Sigmoid colon (tissue), 7 donors: ENCODE results near the gene ZCCHC24. TPM values are rescaled to one million over a fixed set of nuclear protein-coding genes. Genes with fewer than 3 reads are reported as not detected.

Experiments
- DNase-seq: peaks from one replicate; pipeline ENCODE4 v3.0.0-alpha.2; 2019
- H3K27ac ChIP-seq, 4 donors: fragments of 200-600 bp; sonication (generic); one replicate each; pipeline ENCODE4 v1.5.1; 2016 to 2019; ENCODE audit warnings: mild to moderate bottlenecking in 1 of 4
- H3K27me3 ChIP-seq, 3 donors: fragments of 200-600 bp; sonication (generic); one replicate each; pipeline ENCODE4 v1.5.1; 2019; ENCODE audit warnings: mild to moderate bottlenecking in 1 of 3
- H3K36me3 ChIP-seq, 4 donors: fragments of 200-600 bp; sonication (generic); one replicate each; pipeline ENCODE4 v1.5.1; 2016 to 2019
- H3K4me1 ChIP-seq, 4 donors: fragments of 200-600 bp; sonication (generic); one replicate each; pipeline ENCODE4 v1.5.1; 2017 to 2019
- H3K4me3 ChIP-seq, 4 donors: fragments of 200-600 bp; sonication (generic); one replicate each; pipeline ENCODE4 v1.5.1; 2017 to 2019; ENCODE audit warnings: mild to moderate bottlenecking in 2 of 4, moderate library complexity in 1 of 4
- H3K9me3 ChIP-seq, 4 donors: fragments of 200-600 bp in 3 of 4; sonication (generic) in 3 of 4; one replicate each; pipeline versions ENCODE4 v1.5.1 to v1.6.1; 2013 to 2019
- EP300 ChIP-seq, 4 donors: sonication (generic); formaldehyde crosslinking; IDR thresholded peaks; one replicate each; pipeline ENCODE4 v1.6.1; 2017; ENCODE audit warnings: antibody characterized with exemption in 4 of 4
- POLR2A ChIP-seq, 2 donors: fragments of 450-650 bp; IDR thresholded peaks; one replicate each; pipeline ENCODE4 v1.6.1; 2016; ENCODE audit warnings: antibody characterized with exemption in 2 of 2, mild to moderate bottlenecking in 2 of 2, moderate library complexity in 2 of 2
- POLR2AphosphoS5 ChIP-seq, 4 donors: sonication (generic); formaldehyde crosslinking; IDR thresholded peaks; one replicate each; pipeline ENCODE4 v1.6.1; 2017; ENCODE audit warnings: antibody characterized with exemption in 4 of 4
- WGBS, 2 donors: extraction: QIAGEN DNeasy Blood & Tissue Kit; methylation state at CpG; one replicate each; pipeline ENCODE4 v1.1.7; 2013; 5-methylcytosine and 5-hydroxymethylcytosine counted together
- intact Hi-C: fragments of 100-400 bp; cut with DNase I; formaldehyde crosslinking; loops from one replicate; pipeline ENCODE4 v1.15.1; 2023
- polyA plus RNA-seq, 3 donors: library from polyadenylated mRNA; stranded (reverse); fragments of 200-250 nt; gene quantifications; one replicate each; pipeline ENCODE4 v1.2.3, GENCODE V29; 2013
- total RNA-seq, 4 donors: library from RNA; depleted of rRNA; stranded (reverse); fragments of >200 nt; gene quantifications; one replicate each; pipeline ENCODE4 v1.1.0, GENCODE V29; 2016
- TF ChIP-seq, protein P1 (sequence below), 4 experiments: fragments of 450-650 bp in 3 of 4; fragments of 200-600 bp in 1 of 4; IDR thresholded peaks; one replicate each; pipeline ENCODE4 v1.5.1; 2016 to 2019; ENCODE audit warnings: antibody characterized with exemption in 4 of 4, mild to moderate bottlenecking in 3 of 4, moderate library complexity in 2 of 4
- donor health status: healthy with polysubstance abuse.
- donor health status: Bipolar disorder and iron deficiency.
- donor health status: healthy.

ZCCHC24 gene
- total and polyA plus RNA-seq, 7 donors: 7.6 to 141 (median 82.6) TPM

GRCh38 chr10:79374312-79375191, 70.9 kb downstream of the ZCCHC24 start:
- intact Hi-C loops: loop anchor here (1.0 to 10.0 kb wide), 5 partner anchors 93 to 830 kb away; partner anchors contain the start of gene ANXA11
- DNase-seq: peak; percentile 91
- 5 to 14% methylated on average over 7 of the region's 7 CpGs for WGBS, 2 donors
- H3K9me3 ChIP-seq: peaks cover 0 to 4% (median 0%) of the 10 kb centered on the region in 4 donors
- H3K4me3 ChIP-seq: no peak overlapping the region
- H3K27me3 ChIP-seq: no peaks in the 10 kb centered on the region
- peaks cover 2 to 34% (median 26%) of the 10 kb centered on the region in 4 donors for H3K4me1 ChIP-seq
- H3K36me3 ChIP-seq: no peaks in the 10 kb centered on the region
- TF ChIP-seq, protein P1, sequence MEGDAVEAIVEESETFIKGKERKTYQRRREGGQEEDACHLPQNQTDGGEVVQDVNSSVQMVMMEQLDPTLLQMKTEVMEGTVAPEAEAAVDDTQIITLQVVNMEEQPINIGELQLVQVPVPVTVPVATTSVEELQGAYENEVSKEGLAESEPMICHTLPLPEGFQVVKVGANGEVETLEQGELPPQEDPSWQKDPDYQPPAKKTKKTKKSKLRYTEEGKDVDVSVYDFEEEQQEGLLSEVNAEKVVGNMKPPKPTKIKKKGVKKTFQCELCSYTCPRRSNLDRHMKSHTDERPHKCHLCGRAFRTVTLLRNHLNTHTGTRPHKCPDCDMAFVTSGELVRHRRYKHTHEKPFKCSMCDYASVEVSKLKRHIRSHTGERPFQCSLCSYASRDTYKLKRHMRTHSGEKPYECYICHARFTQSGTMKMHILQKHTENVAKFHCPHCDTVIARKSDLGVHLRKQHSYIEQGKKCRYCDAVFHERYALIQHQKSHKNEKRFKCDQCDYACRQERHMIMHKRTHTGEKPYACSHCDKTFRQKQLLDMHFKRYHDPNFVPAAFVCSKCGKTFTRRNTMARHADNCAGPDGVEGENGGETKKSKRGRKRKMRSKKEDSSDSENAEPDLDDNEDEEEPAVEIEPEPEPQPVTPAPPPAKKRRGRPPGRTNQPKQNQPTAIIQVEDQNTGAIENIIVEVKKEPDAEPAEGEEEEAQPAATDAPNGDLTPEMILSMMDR (IDR thresholded peaks at IDR 0.05): peak; percentile 96 to 98 (median 96)
- TF ChIP-seq POLR2AphosphoS5 (IDR thresholded peaks at IDR 0.05) (peak in 2 of 4 donors; percentile 33 to 35), EP300 (IDR thresholded peaks at IDR 0.05) (no peak), POLR2A (IDR thresholded peaks at IDR 0.05) (no peak)
- peak overlapping the region in 2 of 4 donors; percentile 49 to 53 for H3K27ac ChIP-seq

DNA sequence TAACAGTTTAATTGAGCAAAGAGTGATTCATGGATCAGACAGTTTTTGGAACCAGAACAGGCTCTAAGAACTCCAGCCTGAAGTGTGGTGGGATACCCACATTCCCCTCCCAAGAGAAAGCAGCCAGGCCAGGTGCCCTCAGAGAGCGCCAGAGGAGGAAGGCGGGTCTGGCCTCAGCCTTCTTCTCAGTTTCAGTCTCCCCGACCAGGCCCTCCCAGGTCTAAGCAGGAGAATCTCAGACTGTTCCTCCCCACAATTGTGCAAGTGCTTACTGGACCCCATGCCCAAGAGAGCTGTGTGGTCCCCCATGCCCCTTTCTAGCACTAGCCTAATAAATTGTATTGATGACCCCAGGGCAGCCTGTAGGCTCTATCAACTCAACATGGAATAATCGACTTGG, 72.6 kb downstream of the ZCCHC24 start:
- TF ChIP-seq EP300 (IDR thresholded peaks at IDR 0.05) (no peak), POLR2A (IDR thresholded peaks at IDR 0.05) (no peak), POLR2AphosphoS5 (IDR thresholded peaks at IDR 0.05) (no peak)
- TF ChIP-seq, protein P1 (IDR thresholded peaks at IDR 0.05): no peak
- Histone ChIP-seq H3K27ac (no peak overlapping the region), H3K36me3 (no peaks in the 10 kb centered on the region), H3K27me3 (no peaks in the 10 kb centered on the region), H3K4me3 (no peak overlapping the region), H3K4me1 (peaks cover 0 to 22% (median 18%) of the 10 kb centered on the region in 4 donors), H3K9me3 (peaks cover 0 to 4% (median 0%) of the 10 kb centered on the region in 4 donors)
- WGBS, 2 donors: 67 to 84% methylated on average over 4 of the region's 4 CpGs
- peak; percentile 21 for DNase-seq
- intact Hi-C loops: loop anchor here (5.0 to 10.0 kb wide), 4 partner anchors 114 to 832 kb away; partner anchors contain the start of gene ANXA11

- peaks cover 0 to 4% (median 0%) of the 10 kb centered on the region in 4 donors for H3K9me3 ChIP-seq
- 84 to 90% methylated on average over 6 of the region's 6 CpGs for WGBS, 2 donors
Measured at GRCh38 chr10:79367426-79368189, 77.8 kb downstream of the ZCCHC24 start.

GRCh38 chr10:79361726-79362397, 83.6 kb downstream of the ZCCHC24 start:
- Histone ChIP-seq H3K36me3 (no peaks in the 10 kb centered on the region), H3K4me1 (no peaks in the 10 kb centered on the region), H3K4me3 (no peak overlapping the region), H3K27me3 (no peaks in the 10 kb centered on the region), H3K9me3 (no peaks in the 10 kb centered on the region), H3K27ac (no peak overlapping the region)
- no peak for DNase-seq
- 72 to 83% methylated on average over 4 of the region's 4 CpGs for WGBS, 2 donors
- intact Hi-C loops: no loop called here
- no peak for TF ChIP-seq POLR2AphosphoS5 (IDR thresholded peaks at IDR 0.05)
- TF ChIP-seq, protein P1 (IDR thresholded peaks at IDR 0.05): no peak
- TF ChIP-seq EP300 (IDR thresholded peaks at IDR 0.05): no peak
- no peak for TF ChIP-seq POLR2A (IDR thresholded peaks at IDR 0.05)

More at GRCh38 chr10:79367426-79368189, 77.8 kb downstream of the ZCCHC24 start:
- intact Hi-C loops: no loop called here
- TF ChIP-seq, protein P1 (IDR thresholded peaks at IDR 0.05): no peak
- TF ChIP-seq EP300 (IDR thresholded peaks at IDR 0.05): no peak
- TF ChIP-seq POLR2A (IDR thresholded peaks at IDR 0.05): no peak
- no peak for TF ChIP-seq POLR2AphosphoS5 (IDR thresholded peaks at IDR 0.05)
- no peak for DNase-seq
- Histone ChIP-seq H3K4me1 (no peaks in the 10 kb centered on the region), H3K27me3 (no peaks in the 10 kb centered on the region), H3K36me3 (no peaks in the 10 kb centered on the region), H3K27ac (no peak overlapping the region), H3K4me3 (no peak overlapping the region)
